K562 (cell line): Measurements from ENCODE around the gene CD226. TPM values are rescaled to one million over a fixed set of nuclear protein-coding genes. Genes with fewer than 3 reads are reported as not detected.

Experiments
- ATAC-seq: fragments of 200-7000 bp; cut with Tn5 transposase; 3 replicates; pipeline ENCODE4 v1.9.1; 2020; ENCODE audit warnings: moderate library complexity
- BruUV-seq: library from RNA; stranded (reverse); fragments of 400-500 nt; replicated peaks from 2 replicates; lab custom pipeline; 2021; lab: Mats Ljungman, UMichigan
- CTCF ChIA-PET: fragments of 300-600 bp; formaldehyde crosslinking; extraction: SDS; loops from one replicate; lab custom pipeline; 2021; ENCODE audit warnings: low intra/inter-chr PET ratio; lab: Yijun Ruan, JAX
- POLR2A ChIA-PET: fragments of 300-600, 350-650 bp; sonication (Branson Sonifier 250); formaldehyde crosslinking; extraction: SDS; loops from one replicate; lab custom pipeline; 2021; ENCODE audit warnings: antibody characterized with exemption, inconsistent platforms; lab: Yijun Ruan, JAX
- DNase-seq, 4 experiments: peaks; one replicate each; pipeline versions ENCODE4 v3.0.0 to v3.0.0-alpha.2; 2011 to 2018; ENCODE audit warnings: low spot score in 3 of 4, mixed read lengths in 3 of 4; ENCODE audit errors: extremely low read depth in 1 of 4
- FAIRE-seq: peaks from 2 replicates; lab custom pipeline; 2011; peaks lifted over from hg19 to GRCh38; lab: Jason Lieb, UNC
- H2AFZ ChIP-seq: 2 replicates; pipeline ENCODE4 v1.6.0; 2011; ENCODE audit warnings: low read depth, low read length, control low read depth, inconsistent platforms
- H3K27ac ChIP-seq: fragments of 200-600 bp; 3 replicates; pipeline ENCODE4 v1.8.0; 2011; ENCODE audit warnings: low read depth, mild to moderate bottlenecking, control low read depth, inconsistent platforms, low read length, moderate library complexity, mixed read lengths; ENCODE audit errors: extremely low read depth
- H3K27me3 ChIP-seq, 2 experiments: fragments of 300-600 bp in 1 of 2; 2 replicates in 1 of 2; 3 replicates in 1 of 2; pipeline versions ENCODE4 v1.6.0 to v1.8.0; 2011; ENCODE audit warnings: inconsistent platforms in 2 of 2, low read length in 2 of 2, mild to moderate bottlenecking in 1 of 2, mixed read lengths in 1 of 2, moderate library complexity in 1 of 2; ENCODE audit not compliant: control insufficient read depth in 2 of 2, insufficient read depth in 2 of 2
- H3K36me3 ChIP-seq: fragments of 300-600 bp; 3 replicates; pipeline ENCODE4 v1.8.0; 2011; ENCODE audit warnings: mild to moderate bottlenecking, low read length, inconsistent platforms; ENCODE audit not compliant: control insufficient read depth, insufficient read depth
- H3K4me1 ChIP-seq, 2 experiments: fragments of 200-600 bp in 1 of 2; replicated peaks in 1 of 2; 2 replicates in 1 of 2; 3 replicates in 1 of 2; pipeline versions ENCODE4 v1.5.1 to v1.8.0; 2011; ENCODE audit warnings: inconsistent platforms in 2 of 2, low read length in 2 of 2, mild to moderate bottlenecking in 1 of 2, mixed read lengths in 1 of 2, moderate library complexity in 1 of 2; ENCODE audit not compliant: control insufficient read depth in 2 of 2, insufficient read depth in 2 of 2
- H3K4me2 ChIP-seq: 2 replicates; pipeline ENCODE4 v1.6.1; 2011; ENCODE audit warnings: low read length, control low read depth, inconsistent platforms, mixed read lengths; ENCODE audit not compliant: insufficient read depth
- H3K4me3 ChIP-seq: fragments of 200-600 bp; sonication (generic), shearing (Covaris generic); 2 replicates; pipeline ENCODE4 v1.5.1; 2016; ENCODE audit warnings: control low read depth, inconsistent platforms
- H3K79me2 ChIP-seq: fragments of 200-600 bp; 3 replicates; pipeline ENCODE4 v1.8.0; 2011; ENCODE audit warnings: low read length, inconsistent platforms; ENCODE audit not compliant: control insufficient read depth, insufficient read depth
- H3K9ac ChIP-seq, 2 experiments: 2 replicates each; pipeline versions ENCODE4 v1.6.0 to v1.6.1; 2011; ENCODE audit warnings: low read depth in 2 of 2, low read length in 2 of 2, control low read depth in 1 of 2, inconsistent platforms in 1 of 2, mild to moderate bottlenecking in 1 of 2, mixed read lengths in 1 of 2; ENCODE audit not compliant: insufficient read depth in 1 of 2
- H3K9me1 ChIP-seq: one replicate; pipeline ENCODE4 v1.6.0; 2011; ENCODE audit warnings: inconsistent platforms, mild to moderate bottlenecking, low read length, moderate library complexity; ENCODE audit not compliant: control insufficient read depth, insufficient read depth
- H3K9me3 ChIP-seq: replicated peaks from 2 replicates; pipeline ENCODE4 v1.5.1; 2011; ENCODE audit warnings: low read depth, low read length, inconsistent platforms; ENCODE audit not compliant: control insufficient read depth, insufficient read depth
- H4K20me1 ChIP-seq: replicated peaks from 2 replicates; pipeline ENCODE4 v1.6.1; 2011; ENCODE audit warnings: low read length, inconsistent platforms, mixed read lengths; ENCODE audit not compliant: control insufficient read depth, insufficient read depth
- MGA ChIP-seq: fragments of 450-650 bp; IDR thresholded peaks from 2 replicates; pipeline ENCODE4 v1.6.1; 2016; ENCODE audit warnings: mild to moderate bottlenecking, moderate library complexity
- MLLT1 ChIP-seq, 2 experiments: fragments of 450-650 bp; IDR thresholded peaks; 2 replicates each; pipeline ENCODE4 v1.6.1; 2016
- PTBP1 ChIP-seq: fragments of 200-400 bp; formaldehyde crosslinking; IDR thresholded peaks from 2 replicates; pipeline ENCODE4 v1.6.1; 2017; ENCODE audit warnings: low read depth, low read length
- ZBTB9 ChIP-seq: fragments of 450-650 bp; formaldehyde crosslinking; IDR thresholded peaks from 2 replicates; pipeline ENCODE4 v1.4.0; 2020; ENCODE audit warnings: mild to moderate bottlenecking, moderate library complexity
- ZNF121 ChIP-seq: sonication (generic); formaldehyde crosslinking; conservative IDR thresholded peaks from 2 replicates; pipeline ENCODE4 v1.8.0; 2022; ENCODE audit warnings: missing genetic modification reagents
- ZNF445 ChIP-seq: fragments of 250-450 bp; sonication (Bioruptor Pico); IDR thresholded peaks from 2 replicates; pipeline ENCODE4 v1.4.0; 2020; ENCODE audit warnings: low read depth, mild to moderate bottlenecking, moderate library complexity
- WGBS: fragments of 100-300 bp; shearing (Covaris generic); methylation state at CpG from one replicate; pipeline ENCODE4 v1.1.6; 2016; ENCODE audit warnings: low coverage, mixed read lengths; ENCODE audit not compliant: insufficient coverage; ENCODE audit errors: missing lambda C conversion rate; 5-methylcytosine and 5-hydroxymethylcytosine counted together
- in situ Hi-C: fragments of 300-500 bp; cut with MboI; formaldehyde crosslinking; loops from 4 replicates; pipeline ENCODE4 v1.15.0; 2018; ENCODE audit warnings: inconsistent platforms, mixed read lengths
- intact Hi-C: fragments of 100-400 bp; cut with micrococcal nuclease; formaldehyde crosslinking; loops from 2 replicates; pipeline ENCODE4 v1.14.2; 2022
- polyA plus RNA-seq, 8 experiments: library from polyadenylated mRNA; depleted of rRNA in 4 of 8; stranded (reverse) in 5 of 8; unstranded in 3 of 8; fragments of >200 nt; fragmentation: Nextera tagmentation in 2 of 8; fragmentation: Illumina TruSeq in 1 of 8; extraction: Ambion mirVana in 2 of 8; extraction: Trizol in 1 of 8; gene quantifications; 2 replicates each; pipeline versions ENCODE4 v1.2.1 to v1.2.3, GENCODE V29; 2011 to 2014; ENCODE audit warnings: inconsistent platforms in 1 of 8, missing spikeins in 1 of 8
- total RNA-seq, 7 experiments: library from RNA; depleted of rRNA in 6 of 7; stranded (reverse); fragments of >200 nt in 6 of 7; fragmentation: Illumina TruSeq in 2 of 7; extraction: Trizol in 2 of 7; gene quantifications; 2 replicates each; pipeline versions ENCODE4 v1.2.1 to v1.2.3, GENCODE V29; 2011 to 2021; ENCODE audit warnings: low replicate concordance in 1 of 7

Gene CD226
- total and polyA plus RNA-seq, 9 of the 15 experiments (the other 6 are each of a cell fraction or from before 2014, with no cell fraction given): 0.32 to 1.7 (median 0.80) TPM

GRCh38 chr18:69945220-69946114, 2.2 kb downstream of the CD226 start:
- intact Hi-C loops: loop anchor here (10.0 kb wide), 1 partner anchor 129 kb away; no protein-coding TSS in a partner anchor
- ATAC-seq: no peak
- DNase-seq: no peak
- TF ChIP-seq PTBP1 (no peak), MLLT1 (IDR thresholded peaks at IDR 0.05) (no peak), MGA (no peak), ZNF445 (CRISPR knock-in tag) (no peak), ZNF121 (CRISPR knock-in tag) (no peak), ZBTB9 (CRISPR knock-in tag) (no peak)

More at GRCh38 chr18:69945220-69946114, 2.2 kb downstream of the CD226 start:
- Histone ChIP-seq H3K79me2 (no peaks in the 10 kb centered on the region), H3K27me3 (no peaks in the 10 kb centered on the region), H3K9ac (no peak overlapping the region), H3K4me1 (peaks cover 0 to 6% of the 10 kb centered on the region in 2 experiments; a peak in 2 of 5 replicates), H3K27ac (no peak overlapping the region), H4K20me1 (no peaks in the 10 kb centered on the region), H2AFZ (no peak overlapping the region), H3K9me1 (no peaks in the 10 kb centered on the region), H3K9me3 (no peaks in the 10 kb centered on the region), H3K4me2 (no peak overlapping the region), H3K36me3 (no peaks in the 10 kb centered on the region; the same call in 2 of the 3 replicates), H3K4me3 (no peak overlapping the region)
- no peak for FAIRE-seq
- ChIA-PET POLR2A (interaction anchor here (0.6 kb wide), 1 partner anchor 1092 kb away, joined by 3 read pairs; no protein-coding TSS in a partner anchor), CTCF (no interaction called here)
- in situ Hi-C loops: no loop called here
- WGBS: 52% methylated on average over 11 of the region's 11 CpGs
- BruUV-seq: no TSS peak
